Endothelial cell of umbilical vein (primary cell): ENCODE measurements around the gene INPP4B. TPM values are rescaled to one million over a fixed set of nuclear protein-coding genes. Genes with fewer than 3 reads are reported as not detected.

Experiments
- BruUV-seq: library from RNA; stranded (reverse); fragments of 400-500 nt; replicated peaks from 2 replicates; lab custom pipeline; 2021; lab: Mats Ljungman, UMichigan
- CTCF ChIA-PET: fragments of 300-600, 350-600 bp; sonication (Branson Sonifier 250); formaldehyde crosslinking; loops from one replicate; lab custom pipeline; 2021; ENCODE audit warnings: antibody characterized with exemption, inconsistent platforms; lab: Charles Lee
- POLR2A ChIA-PET: fragments of 300-600, 350-600 bp; sonication (Branson Sonifier 250); formaldehyde crosslinking; loops from one replicate; lab custom pipeline; 2021; ENCODE audit warnings: antibody characterized with exemption, inconsistent platforms; lab: Charles Lee
- DNase-seq: peaks from one replicate; pipeline ENCODE4 v3.0.0-alpha.2; 2011; ENCODE audit warnings: low read depth, low spot score
- FAIRE-seq: peaks from 2 replicates; lab custom pipeline; 2011; peaks lifted over from hg19 to GRCh38; lab: Jason Lieb, UNC
- H2AFZ ChIP-seq: 2 replicates; pipeline ENCODE4 v1.6.0; 2012; ENCODE audit warnings: low read depth, low read length, control low read depth, inconsistent platforms
- H3K27ac ChIP-seq: 2 replicates; pipeline ENCODE4 v1.5.1; 2011; ENCODE audit warnings: low read depth, mild to moderate bottlenecking, control low read depth, low read length, moderate library complexity; ENCODE audit not compliant: insufficient read depth
- H3K27me3 ChIP-seq, 2 experiments: 2 replicates each; pipeline versions ENCODE4 v1.6.0 to v1.6.1; 2011; ENCODE audit warnings: low read length in 2 of 2, mixed read lengths in 1 of 2; ENCODE audit not compliant: control insufficient read depth in 2 of 2, insufficient read depth in 2 of 2
- H3K36me3 ChIP-seq, 2 experiments: 2 replicates in 1 of 2; 3 replicates in 1 of 2; pipeline ENCODE4 v1.5.1; 2011; ENCODE audit warnings: low read length in 2 of 2, mild to moderate bottlenecking in 1 of 2, moderate library complexity in 1 of 2; ENCODE audit not compliant: control insufficient read depth in 2 of 2, insufficient read depth in 2 of 2; ENCODE audit errors: extremely low read depth in 1 of 2
- H3K4me1 ChIP-seq: 3 replicates; pipeline ENCODE4 v1.5.1; 2011; ENCODE audit warnings: mild to moderate bottlenecking, low read length; ENCODE audit not compliant: control insufficient read depth, insufficient read depth; ENCODE audit errors: extremely low read depth
- H3K4me2 ChIP-seq: 2 replicates; pipeline ENCODE4 v1.6.1; 2011; ENCODE audit warnings: low read length, control low read depth, mixed read lengths; ENCODE audit not compliant: insufficient read depth
- H3K4me3 ChIP-seq, 3 experiments: fragments of 200-600 bp in 1 of 3; sonication (generic), shearing (Covaris generic) in 1 of 3; replicated peaks in 1 of 3; 2 replicates each; pipeline ENCODE4 v1.5.1; 2011 to 2016; ENCODE audit warnings: control low read depth in 3 of 3, low read length in 3 of 3, mild to moderate bottlenecking in 2 of 3, inconsistent platforms in 1 of 3, low read depth in 1 of 3, moderate library complexity in 1 of 3; ENCODE audit not compliant: insufficient read depth in 1 of 3
- H3K79me2 ChIP-seq: 2 replicates; pipeline ENCODE4 v1.6.0; 2012; ENCODE audit warnings: low read length, inconsistent platforms; ENCODE audit not compliant: control insufficient read depth, insufficient read depth
- H3K9ac ChIP-seq: replicated peaks from 2 replicates; pipeline ENCODE3; 2011; ENCODE audit warnings: low read length, control low read depth; ENCODE audit not compliant: insufficient read depth; ENCODE audit errors: extremely low read depth
- H3K9me1 ChIP-seq: replicated peaks from 3 replicates; pipeline ENCODE4 v1.6.0; 2011; ENCODE audit warnings: mild to moderate bottlenecking, low read length; ENCODE audit not compliant: control insufficient read depth, insufficient read depth; ENCODE audit errors: extremely low read depth
- H3K9me3 ChIP-seq: replicated peaks from 2 replicates; pipeline ENCODE4 v1.5.1; 2012; ENCODE audit warnings: low read length, inconsistent platforms; ENCODE audit not compliant: control insufficient read depth, insufficient read depth
- H4K20me1 ChIP-seq: replicated peaks from 2 replicates; pipeline ENCODE3; 2011; ENCODE audit warnings: mild to moderate bottlenecking, low read length; ENCODE audit not compliant: control insufficient read depth, insufficient read depth; ENCODE audit errors: extremely low read depth
- CTCF ChIP-seq, 2 donors: IDR thresholded peaks; 1 replicate in 1 of 2; 2 replicates in 1 of 2; pipeline ENCODE4 v1.5.1; 2011; ENCODE audit warnings: low read length in 2 of 2, mild to moderate bottlenecking in 2 of 2, moderate library complexity in 2 of 2, control low read depth in 1 of 2, inconsistent platforms in 1 of 2, low read depth in 1 of 2; ENCODE audit not compliant: insufficient read depth in 1 of 2; ENCODE audit errors: extremely low read depth in 1 of 2
- EZH2 ChIP-seq: IDR thresholded peaks from 2 replicates; pipeline ENCODE4 v1.6.1; 2012; ENCODE audit warnings: borderline replicate concordance, low read depth, mild to moderate bottlenecking, moderate library complexity, low read length, inconsistent platforms; ENCODE audit not compliant: severe bottlenecking
- FOS ChIP-seq: IDR thresholded peaks from 2 replicates; pipeline ENCODE4 v1.6.1; 2011; ENCODE audit warnings: mild to moderate bottlenecking, low read length, moderate library complexity, borderline replicate concordance; ENCODE audit not compliant: insufficient read depth
- GATA2 ChIP-seq: IDR thresholded peaks from 2 replicates; pipeline ENCODE4 v1.7.0; 2011; ENCODE audit warnings: low read depth, mild to moderate bottlenecking, moderate library complexity, mixed read lengths, low read length; ENCODE audit not compliant: insufficient read length, insufficient read depth
- JUN ChIP-seq: IDR thresholded peaks from 2 replicates; pipeline ENCODE4 v1.6.1; 2011; ENCODE audit warnings: borderline replicate concordance, low read depth; ENCODE audit not compliant: insufficient read length, insufficient read depth
- MAX ChIP-seq: IDR thresholded peaks from 2 replicates; pipeline ENCODE4 v1.6.1; 2011; ENCODE audit not compliant: insufficient read depth, insufficient read length
- MYC ChIP-seq: IDR thresholded peaks from one replicate; pipeline ENCODE4 v1.6.1; 2011; ENCODE audit warnings: mild to moderate bottlenecking, low read depth, low read length
- POLR2A ChIP-seq: IDR thresholded peaks from 2 replicates; pipeline ENCODE4 v1.6.1; 2012; ENCODE audit warnings: low read depth, mild to moderate bottlenecking, control low read depth, low read length
- POLR2AphosphoS5 ChIP-seq: IDR thresholded peaks from 2 replicates; pipeline ENCODE4 v1.6.1; 2012; ENCODE audit warnings: low read depth, mild to moderate bottlenecking, control low read depth, low read length, moderate library complexity; ENCODE audit not compliant: insufficient read depth
- dilution Hi-C: fragments of 300-500 bp; cut with MboI; formaldehyde crosslinking; loops from one replicate; pipeline ENCODE4 v1.15.0; 2019; ENCODE audit warnings: low sequenced_read_pairs; ENCODE audit not compliant: extremely low pct_ligation_motif_present
- intact Hi-C: fragments of 100-400 bp; cut with micrococcal nuclease; formaldehyde crosslinking; loops from one replicate; pipeline ENCODE4 v1.10.0; 2022
- polyA plus RNA-seq, 4 experiments: library from polyadenylated mRNA; depleted of rRNA in 3 of 4; stranded (reverse) in 3 of 4; unstranded in 1 of 4; fragments of >200 nt; gene quantifications; 2 replicates each; pipeline versions ENCODE4 v1.2.1 to v1.2.3, GENCODE V29; 2011 to 2012; ENCODE audit warnings: missing spikeins in 1 of 4
- total RNA-seq: library from RNA; stranded (reverse); gene quantifications from 2 replicates; pipeline ENCODE4 v1.2.3, GENCODE V29; 2021

INPP4B gene
- total and polyA plus RNA-seq, 2 donors (not counting 3 experiments of a cell fraction or from before 2014, with no cell fraction given): 0.41 to 3.1 TPM

- intact Hi-C loops (no loop called here), dilution Hi-C loops (no loop called here)
- H4K20me1 ChIP-seq: no peaks in the 10 kb centered on the region
- no peaks in the 10 kb centered on the region for H3K4me1 ChIP-seq
- POLR2A ChIA-PET: no interaction called here
- no peak overlapping the region for H3K4me2 ChIP-seq
- H3K9me3 ChIP-seq: no peaks in the 10 kb centered on the region
- FAIRE-seq (no peak), DNase-seq (no peak)
- H3K36me3 ChIP-seq: no peaks in the 10 kb centered on the region
- CTCF ChIA-PET: interaction anchor here (1.3 kb wide), 1 partner anchor 346 kb away, joined by 3 read pairs; no protein-coding TSS in a partner anchor
- no TSS peak for BruUV-seq
- no peak overlapping the region for H3K9ac ChIP-seq
- TF ChIP-seq GATA2 (no peak), FOS (no peak), JUN (no peak), MAX (no peak), EZH2 (no peak), CTCF (IDR thresholded peaks at IDR 0.05; ENCODE audit: extremely low read depth in 1 of 2, insufficient read depth in 1 of 2, low read depth in 1 of 2, low read length in 2 of 2) (no peak), POLR2AphosphoS5 (no peak), POLR2A (no peak), MYC (no peak)
- H2AFZ ChIP-seq: no peak overlapping the region
- no peaks in the 10 kb centered on the region for H3K79me2 ChIP-seq
- H3K27ac ChIP-seq: no peak overlapping the region
- H3K27me3 ChIP-seq: no peaks in the 10 kb centered on the region
- H3K4me3 ChIP-seq: no peak overlapping the region
- no peaks in the 10 kb centered on the region for H3K9me1 ChIP-seq
These were observed 371.6 kb downstream of the INPP4B start for GRCh38 chr4:142474398-142475087.
